HT-29 (cell line): Measurements from ENCODE around the gene RHOG. TPM values are rescaled to one million over a fixed set of nuclear protein-coding genes. Genes with fewer than 3 reads are reported as not detected.

ENCODE experiments used
- DNase-seq: peaks from one replicate; pipeline ENCODE4 v3.0.0-alpha.2; 2015; ENCODE audit warnings: low spot score
- total RNA-seq: library from RNA; depleted of rRNA; stranded (reverse); fragments of >200 nt; shearing (Covaris generic); gene quantifications from 2 replicates; pipeline ENCODE4 v1.2.3, GENCODE V29; 2014; rRNA removed

Gene RHOG
- 53.4 and 58.9 TPM in 2 replicates for total RNA-seq

DNA sequence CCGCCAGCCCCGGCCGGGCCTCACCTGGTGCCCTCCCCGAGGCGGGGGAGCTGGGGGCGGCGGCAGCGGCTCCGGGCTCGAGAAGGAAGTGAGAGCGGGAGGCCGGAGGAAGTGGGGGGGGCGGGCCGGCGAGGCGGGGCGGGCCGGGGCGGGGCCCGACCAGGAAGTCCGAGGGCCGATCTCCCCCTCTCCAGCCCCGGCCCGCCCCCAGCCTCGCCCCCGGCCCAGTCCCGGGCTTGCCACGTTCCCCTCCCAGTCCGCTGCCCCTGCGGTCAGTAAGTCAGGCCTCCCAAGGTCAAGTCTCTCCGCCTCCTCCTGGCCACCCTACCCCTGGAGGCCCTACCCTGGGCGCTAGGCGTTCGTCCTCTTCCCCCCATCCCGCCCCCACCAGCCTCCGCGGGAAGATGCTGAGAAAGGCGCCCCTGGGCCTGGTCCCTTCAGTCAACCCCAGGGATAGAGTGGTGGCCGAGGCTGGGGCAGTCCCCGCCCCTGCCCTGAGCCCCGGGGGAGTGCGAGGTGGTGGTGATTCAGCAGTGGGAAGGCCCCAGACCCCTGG, at the start of gene RHOG:
Gene RHOG (minus strand): TSS at position 90 of the 556 bp plus-strand sequence. CDS start 12,821 bp downstream, outside the sequence.
- peak; percentile 72 for DNase-seq

DNA sequence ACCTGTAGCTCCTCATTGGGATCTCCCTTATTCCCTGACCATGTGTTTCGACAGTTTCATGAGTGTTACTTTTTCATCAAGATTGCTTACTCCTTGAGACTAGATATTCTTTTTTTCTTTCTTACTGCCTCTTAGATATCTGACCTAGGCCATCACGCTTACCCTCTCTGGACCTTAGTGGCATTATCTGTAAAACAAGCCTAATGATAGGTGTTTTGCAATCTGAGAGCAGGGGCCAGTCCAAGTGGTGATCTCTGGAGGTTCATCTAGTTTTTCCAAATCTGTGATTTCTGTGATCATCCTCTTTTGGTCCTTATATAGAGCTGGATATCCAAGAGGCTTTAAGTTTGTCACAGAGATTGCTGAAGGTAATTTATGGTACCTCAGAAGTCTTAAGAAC, 49.3 kb upstream of the RHOG start:
- no peak for DNase-seq

DNA sequence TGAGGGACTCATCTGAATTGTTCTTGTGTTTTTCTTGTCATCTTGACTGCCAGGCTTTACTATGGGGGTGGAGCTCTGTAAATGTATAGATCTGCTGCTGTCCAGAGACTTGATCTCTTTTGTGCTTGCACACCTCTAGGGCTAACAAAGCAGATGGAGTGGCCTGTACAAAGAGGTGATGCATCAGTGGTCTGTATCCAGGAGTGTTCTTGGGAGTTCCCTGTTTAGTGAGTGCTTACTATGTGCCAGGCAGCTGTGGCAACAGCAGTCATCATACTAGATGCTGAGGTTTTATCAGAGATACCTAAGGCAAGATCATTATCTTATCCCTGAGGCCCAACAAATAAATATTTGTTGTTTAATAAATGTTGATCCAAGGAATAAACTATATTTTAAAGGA, 48.1 kb upstream of the RHOG start:
- no peak for DNase-seq

DNA sequence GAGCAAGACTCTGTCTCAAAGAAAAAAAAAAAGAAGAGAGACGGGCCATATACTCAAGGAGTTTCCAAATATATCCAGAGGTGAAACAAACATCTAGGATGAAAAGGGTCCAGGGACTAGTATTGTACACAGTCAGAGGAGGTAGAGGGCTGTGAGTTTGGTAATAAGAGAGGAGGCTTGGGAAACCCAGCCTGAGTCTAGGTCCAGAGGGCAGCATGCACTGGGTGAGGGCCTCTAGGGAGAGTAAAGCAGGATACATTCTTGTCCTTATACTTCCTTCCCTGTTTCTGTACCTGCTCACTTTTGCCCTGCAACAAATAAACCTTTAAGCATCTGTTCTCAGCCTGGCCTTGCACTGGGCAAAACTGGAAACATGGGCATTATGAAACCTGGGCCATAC, 46.2 kb upstream of the RHOG start:
- DNase-seq, result no peak

DNA sequence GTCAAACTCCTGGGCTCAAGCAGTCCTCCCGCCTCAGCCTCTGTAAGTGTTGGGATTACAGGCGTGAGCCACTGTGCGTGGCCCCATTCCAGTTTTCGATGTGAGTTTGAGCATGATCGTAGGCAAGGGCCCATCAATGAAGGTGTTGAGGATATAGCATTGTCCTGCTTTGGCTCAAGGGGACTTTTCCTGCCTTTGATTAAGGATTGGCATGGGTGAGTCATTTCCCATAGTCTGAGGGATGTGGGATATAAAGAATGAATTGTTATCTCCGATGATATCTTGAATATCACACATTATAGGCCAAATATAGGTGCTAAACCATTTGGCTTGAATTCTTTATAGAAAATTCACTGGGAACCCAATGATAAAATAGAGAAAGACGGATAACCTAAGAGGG, 45.1 kb upstream of the RHOG start:
- DNase-seq, result peak; percentile 74

DNA sequence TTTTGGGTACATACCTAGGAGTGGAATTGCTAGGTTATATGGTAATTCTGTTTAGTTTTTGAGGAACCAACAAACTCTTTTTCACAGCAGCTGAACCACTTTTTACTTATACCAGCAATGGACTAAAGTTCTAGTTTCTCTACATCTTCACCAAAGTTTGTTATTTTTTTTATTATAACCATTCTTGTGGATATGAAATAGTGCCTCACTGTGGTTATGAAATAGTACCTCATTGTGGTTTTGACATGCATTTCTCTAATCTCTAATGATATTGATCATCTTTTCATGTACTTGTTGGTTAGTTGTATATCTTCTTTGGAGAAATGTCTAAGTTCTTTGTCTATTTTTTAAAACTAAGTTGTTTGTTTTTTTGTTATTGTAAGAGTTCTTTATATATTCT, 41.9 kb upstream of the RHOG start:
- no peak for DNase-seq

DNA sequence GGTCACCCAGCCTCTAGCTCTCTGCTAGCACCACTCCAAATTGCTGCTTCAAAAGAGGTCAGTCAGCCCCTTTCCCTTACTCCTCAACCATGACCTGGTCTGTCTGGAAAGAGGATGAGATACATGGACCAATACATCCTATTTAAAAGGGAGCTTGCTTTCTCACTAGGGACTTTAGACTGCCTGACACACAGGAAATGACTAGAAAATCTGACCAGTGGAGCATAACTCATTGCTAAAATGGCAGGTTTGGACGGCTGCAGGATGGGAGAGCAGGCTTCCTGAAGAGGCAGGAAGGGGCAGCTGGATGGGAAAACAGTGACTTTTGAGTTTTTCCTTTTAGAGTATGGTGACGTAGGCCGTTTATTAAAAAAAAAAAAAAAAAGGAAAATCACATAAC, 40.0 kb upstream of the RHOG start:
- peak; percentile 30 for DNase-seq

DNA sequence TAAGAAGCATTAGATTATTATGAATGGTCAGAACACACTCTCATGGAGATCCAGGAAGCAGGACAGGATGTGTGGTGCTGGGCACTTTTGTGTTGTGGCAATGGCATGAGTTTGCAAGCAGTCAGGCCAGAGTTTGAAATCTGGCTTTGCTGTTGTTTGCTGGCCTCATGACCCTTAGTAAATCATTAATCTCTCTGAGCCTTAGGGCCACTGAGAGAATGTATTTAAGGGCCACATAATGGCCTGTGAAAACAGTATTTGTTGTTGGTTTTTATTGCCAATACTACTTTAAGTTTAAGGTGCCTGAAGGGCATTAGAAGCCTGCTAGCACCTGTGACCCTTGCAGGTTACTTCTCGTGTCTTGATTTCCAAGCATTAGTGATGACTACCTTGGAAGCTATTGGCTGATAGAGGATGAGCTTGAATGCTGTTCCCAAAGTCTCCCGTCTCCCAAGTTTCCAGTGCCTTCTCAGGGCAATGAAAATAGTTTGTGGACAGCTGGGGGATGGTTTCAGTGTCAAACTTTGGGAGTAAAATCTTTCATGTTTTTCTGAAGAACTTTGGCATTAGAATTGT, 39.3 kb upstream of the RHOG start:
- DNase-seq, result peak; percentile 78

DNA sequence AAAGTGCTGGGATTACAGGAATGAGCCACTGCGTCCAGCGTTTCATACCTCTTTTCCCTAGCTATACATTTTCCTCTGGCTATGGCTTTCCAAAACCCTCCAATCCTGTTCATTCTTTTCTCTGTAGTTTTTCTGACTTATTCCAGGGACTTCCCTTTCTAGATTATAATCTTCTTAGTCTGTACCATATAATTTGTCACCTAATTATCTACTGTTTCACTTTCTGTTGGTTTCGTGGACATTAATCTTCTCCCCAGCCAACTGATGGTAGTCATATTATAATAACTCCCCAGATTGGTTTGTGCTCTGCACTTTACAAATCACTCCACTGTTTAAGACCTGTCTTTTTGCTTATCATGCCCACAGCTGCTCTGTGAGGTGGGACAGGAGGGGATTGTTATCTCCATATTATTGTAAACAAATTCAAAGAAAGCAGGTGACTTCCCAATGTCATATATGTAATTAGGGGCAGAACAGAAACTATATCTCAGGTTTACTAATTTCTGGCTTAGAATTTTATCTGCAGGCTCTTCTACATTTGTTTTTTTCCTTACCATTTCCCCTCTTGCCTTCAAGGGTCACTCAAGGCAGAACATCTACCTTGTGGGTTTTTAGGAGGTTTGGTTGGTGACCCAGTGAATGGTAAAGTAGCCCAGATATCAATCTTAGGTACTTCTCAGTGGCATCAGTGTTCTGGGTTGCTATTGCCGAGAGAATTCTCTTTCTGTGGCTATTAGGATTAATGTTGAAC, 38.6 kb upstream of the RHOG start:
- no peak for DNase-seq

DNA sequence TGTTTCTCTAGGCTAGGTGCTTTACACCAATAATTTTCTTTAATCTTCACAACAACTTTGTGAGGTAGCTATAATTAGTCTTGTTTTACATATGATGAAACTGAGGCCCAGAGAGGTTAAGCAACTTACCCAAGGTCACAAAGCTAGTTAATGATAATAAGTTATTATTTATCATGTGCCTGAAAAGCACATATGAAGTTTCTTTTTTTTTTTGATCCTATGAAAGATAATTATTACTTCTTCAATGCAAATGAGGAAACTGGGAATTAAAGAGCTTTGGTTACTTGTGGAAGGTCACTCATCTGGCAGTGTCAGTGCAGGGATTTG, 37.5 kb upstream of the RHOG start:
- DNase-seq, result no peak

DNA sequence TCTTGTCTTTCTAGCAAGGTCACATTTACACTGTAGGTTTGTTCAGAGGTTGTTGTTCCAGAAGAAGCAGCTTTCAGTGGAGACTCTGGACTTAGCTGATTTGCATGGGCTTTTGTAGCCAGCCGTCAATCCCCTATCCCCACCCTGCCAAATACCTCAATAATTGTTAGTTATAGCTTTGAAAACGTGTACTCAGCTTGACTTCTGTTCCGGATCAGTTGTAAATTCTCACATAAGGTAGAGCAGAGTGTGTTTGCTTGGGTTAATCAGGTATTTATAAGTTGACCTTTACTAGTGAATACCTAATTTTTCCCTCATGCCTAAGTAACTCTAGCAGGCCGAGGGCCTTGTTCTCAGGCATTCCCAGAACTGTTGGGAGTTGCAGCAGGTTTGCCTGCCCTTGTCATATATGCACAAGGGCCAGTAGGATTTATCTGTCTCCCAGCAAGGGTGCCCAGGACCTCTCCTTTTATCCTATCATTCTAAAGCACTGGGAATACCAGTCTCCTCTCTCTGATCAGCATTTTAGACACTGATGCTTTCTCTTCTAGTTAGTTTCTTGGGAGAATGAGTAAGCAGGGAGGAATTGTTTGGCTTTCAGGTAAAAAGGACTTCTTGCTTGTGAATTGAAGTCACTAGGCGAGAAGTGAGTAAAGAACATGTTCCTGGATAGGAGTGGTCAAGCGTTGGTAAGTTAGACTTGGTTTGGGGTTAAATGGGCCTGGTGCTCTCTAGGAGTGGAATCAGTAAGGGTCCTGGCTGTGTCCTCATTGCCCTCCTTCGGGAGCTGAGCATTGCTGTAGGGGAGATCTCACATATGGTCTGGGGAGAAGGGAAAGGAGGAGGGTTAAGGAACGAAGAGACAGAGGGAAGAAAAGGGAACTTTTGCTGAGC, 36.9 kb upstream of the RHOG start:
- peak; percentile 81 for DNase-seq

DNA sequence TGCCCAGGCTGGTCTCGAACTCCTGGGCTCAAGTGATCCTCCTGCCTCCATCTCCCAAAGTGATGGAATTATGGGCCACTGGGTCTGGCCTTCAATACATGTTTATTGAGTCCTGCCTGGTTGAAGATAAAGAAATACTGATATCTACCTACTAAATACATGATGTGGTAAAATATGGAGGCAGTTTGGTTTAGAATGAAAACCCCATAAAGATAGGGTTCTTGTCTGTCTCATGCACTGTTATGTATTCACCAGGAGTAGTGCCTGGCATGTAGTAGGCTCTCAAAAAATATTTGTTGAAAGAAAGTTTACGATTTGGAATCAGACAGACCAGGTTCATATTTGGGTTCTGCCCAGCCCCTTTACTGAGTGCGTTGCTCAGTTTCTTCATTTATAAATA, 35.9 kb upstream of the RHOG start:
- DNase-seq, result no peak

DNA sequence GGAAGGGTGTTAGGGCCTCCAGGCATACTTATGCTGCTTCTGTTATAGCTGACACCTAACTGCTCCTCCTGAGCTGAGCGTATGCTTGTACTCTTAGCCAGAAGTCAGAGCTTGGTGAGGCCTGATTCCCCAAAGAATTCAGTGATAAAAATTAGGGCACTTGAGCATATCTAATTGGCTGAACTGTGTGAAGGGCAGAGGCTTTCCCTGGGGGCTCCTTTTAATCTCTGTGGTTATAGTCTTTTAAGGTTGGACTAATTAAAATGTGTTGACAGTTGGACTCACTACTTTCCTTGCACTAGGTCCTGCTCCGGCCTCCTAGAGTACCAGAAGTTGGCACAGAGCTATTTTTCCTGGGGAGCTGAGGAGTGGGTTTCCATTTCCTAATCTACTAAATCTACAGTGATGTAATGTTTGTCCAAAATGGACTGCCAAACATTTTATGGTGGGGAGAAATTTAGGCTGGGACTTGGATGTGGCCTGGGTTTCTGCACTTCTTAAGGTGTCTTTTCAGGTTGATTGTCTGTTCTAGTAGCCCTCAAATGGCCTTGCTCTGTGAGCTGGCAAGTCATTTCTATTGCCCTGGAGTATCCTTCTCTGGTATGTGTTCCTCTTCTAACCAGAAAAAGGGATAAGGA, 33.1 kb upstream of the RHOG start:
- no peak for DNase-seq

DNA sequence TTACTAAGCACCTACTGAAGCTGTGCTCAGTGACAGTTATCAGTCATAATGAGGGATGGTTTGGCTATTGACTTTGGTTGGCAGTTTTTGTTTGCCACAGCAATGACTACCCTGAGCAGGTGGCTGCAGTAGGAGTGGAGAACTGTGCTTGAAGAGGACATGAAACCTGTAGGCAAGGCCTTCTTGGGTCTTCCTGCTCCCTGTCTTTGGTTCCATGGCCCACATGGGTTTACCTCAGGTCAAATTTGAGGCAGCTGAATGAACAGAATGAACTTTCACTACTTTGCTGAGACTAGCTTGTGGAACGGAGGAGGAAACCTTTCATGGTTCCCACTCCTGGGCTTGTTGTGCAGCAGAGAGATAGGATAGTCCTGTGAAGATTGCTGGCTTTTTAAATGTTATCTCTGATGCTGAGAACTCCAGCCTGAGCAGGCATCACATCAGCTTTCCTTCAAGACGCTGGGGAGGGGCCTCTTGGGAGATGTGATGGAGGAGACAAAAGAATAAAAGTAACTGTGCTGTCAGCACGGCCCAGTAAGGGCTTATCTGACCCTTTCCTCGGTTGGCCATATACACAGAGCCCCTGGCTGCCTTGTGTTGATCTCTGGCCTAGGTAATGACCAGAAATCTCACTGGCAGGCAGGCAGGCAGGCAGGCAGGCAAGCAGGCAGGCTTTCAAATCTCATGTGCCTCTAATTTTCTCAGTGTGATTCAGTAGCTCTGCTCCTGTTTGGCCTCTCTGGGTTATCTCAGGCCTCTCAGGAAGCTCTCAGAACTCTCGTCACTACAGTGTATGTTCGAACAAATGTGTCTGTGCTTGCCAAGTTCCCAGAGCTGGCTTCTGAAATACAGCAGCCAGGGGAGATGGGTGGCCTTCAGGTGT, 26.7 kb upstream of the RHOG start:
- DNase-seq, result no peak

DNA sequence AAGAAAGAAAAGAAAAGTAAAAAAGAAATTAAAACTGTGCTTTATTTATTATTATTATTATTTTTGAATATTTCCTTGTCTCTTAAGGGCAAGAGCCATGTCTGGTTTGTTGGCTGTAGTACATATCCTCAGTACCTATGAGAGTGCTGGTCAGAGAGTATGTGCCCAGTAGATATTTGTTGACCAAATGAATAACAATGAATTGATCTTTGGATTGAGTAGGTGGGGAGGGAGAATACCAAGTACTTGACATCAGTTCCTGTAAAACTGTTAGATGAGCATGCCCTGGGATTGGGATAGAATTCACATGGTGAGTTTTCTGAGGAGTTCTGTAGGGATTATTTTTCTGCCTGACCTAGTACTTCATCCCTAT, 26.1 kb upstream of the RHOG start:
- no peak for DNase-seq

DNA sequence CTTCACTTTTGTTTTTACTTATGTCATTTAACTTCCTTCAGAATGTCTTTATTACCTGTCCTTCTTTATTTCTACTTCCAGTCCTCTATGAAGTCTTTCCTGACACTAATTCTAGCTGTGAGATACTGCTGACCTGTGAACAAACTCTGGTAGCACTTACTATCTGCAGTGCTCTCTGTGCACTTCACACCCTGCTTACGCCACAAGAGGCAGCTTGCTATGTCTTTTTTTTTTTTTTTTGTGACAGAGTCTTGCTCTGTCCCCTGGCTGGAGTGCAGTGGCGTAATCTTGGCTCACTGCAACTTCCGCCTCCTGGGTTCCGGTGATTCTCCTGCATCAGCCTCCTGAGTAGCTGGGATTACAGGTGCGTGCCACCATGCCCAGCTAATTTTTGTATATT, 25.4 kb upstream of the RHOG start:
- no peak for DNase-seq

DNA sequence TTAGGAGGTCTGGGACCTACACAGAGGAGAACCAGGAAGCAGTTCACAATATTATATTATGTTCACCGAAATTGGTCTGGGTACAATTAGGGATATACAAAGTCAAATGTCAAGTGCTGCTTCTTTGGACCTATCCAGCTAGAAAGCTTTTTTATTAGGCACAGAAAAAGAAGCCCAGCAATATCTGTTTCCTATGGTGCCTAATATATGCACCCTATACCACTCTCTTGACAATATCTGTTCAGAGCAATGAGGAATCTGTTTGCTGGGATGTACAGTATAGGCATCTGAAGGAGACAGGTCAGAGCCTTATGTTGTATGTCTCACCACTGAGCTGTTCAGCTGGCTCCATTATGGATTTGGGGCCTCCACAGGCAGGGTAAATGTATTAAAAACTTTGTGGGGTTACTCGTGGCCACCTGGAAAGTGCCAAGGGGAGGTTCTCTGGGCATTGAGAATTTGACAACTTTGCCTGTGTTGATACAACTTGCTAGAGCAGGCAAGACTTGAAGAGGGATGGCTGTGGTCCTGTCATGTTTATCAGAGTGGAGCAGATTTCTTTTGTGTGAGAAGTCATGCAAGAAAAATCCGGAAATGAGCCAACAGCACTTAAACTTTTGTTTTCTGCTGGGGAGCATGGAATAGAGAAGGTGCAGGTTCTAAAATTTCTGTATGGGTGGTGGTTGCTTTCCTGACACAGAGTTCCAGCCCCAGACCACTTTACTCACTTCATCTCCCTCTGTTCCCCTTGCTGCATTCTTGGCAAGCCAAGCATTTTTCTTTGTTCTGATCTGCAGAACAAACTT, 24.8 kb upstream of the RHOG start:
- DNase-seq, result no peak

DNA sequence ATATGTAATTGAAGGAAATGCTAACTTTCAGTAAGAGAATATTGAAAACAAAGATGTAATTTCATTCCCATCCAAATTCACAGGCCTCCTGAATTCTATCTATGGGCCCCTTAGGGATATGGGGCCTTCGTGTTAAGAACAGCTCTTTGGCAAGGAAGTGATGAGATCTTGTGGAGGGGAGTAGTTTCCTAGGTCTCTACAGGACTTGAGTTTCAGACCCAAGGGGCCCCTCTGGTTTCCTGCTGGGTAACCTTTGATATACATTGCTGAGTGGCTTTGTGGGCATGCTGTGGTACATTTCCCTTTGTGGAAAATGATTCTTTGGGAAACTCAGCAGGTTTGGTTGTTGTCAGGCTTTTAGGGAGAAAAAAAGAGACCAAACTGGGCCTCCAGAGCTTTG, 20.9 kb upstream of the RHOG start:
- no peak for DNase-seq

DNA sequence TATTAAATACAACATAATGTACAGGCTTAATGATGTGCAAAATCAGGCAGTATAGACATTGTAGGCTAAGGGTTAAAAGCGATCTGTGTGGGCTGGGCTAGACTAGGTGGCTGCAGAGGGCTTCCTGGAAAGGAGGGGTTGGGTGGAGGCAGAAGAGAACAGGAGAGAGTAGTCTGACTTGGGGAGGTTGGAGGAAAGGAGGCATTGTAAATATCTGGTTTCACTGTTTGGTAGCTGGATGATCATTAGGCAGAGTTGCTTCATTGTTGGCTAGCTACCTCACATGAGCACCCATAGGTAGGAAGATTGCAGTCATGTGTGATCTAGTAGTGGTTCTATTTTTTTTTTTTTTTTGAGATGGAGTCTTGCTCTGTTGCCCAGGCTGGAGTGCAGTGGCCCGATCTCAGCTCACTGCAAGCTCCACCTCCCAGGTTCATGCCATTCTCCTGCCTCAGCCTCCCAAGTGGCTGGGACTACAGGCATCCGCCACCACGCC, 20.2 kb upstream of the RHOG start:
- peak; percentile 61 for DNase-seq

DNA sequence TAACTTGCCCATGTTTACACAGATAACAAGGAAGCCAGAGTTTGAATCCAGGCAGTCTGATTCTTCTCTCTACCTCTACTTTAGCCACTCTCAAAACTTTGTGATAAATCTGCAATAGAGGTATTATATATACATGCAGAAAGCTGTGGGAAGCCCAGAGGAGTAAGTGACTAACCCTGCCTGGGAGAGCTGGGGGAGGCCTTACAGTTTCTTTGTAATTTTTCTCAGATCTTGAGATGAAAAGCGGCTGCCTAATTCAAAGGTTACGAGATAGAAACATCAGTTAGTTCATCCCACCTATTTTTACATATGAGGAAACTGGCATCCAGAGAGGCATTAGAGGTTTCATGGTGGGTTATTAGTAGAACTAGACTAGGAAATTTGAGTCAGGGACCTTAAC, 19.6 kb upstream of the RHOG start:
- no peak for DNase-seq
